H54 (cell line): ENCODE data around the gene ALOX12.

Experiments used
- DNase-seq: peaks from one replicate; pipeline ENCODE4 v3.0.0; 2011; ENCODE audit warnings: low spot score, mixed read lengths; ENCODE audit not compliant: insufficient read length
- FAIRE-seq: peaks from 3 replicates; lab custom pipeline; 2011; peaks lifted over from hg19 to GRCh38; lab: Jason Lieb, UNC
- POLR2A ChIP-seq: IDR thresholded peaks from 2 replicates; pipeline ENCODE4 v1.6.1; 2011; ENCODE audit warnings: low read depth, mild to moderate bottlenecking, low read length

Gene ALOX12

DNA sequence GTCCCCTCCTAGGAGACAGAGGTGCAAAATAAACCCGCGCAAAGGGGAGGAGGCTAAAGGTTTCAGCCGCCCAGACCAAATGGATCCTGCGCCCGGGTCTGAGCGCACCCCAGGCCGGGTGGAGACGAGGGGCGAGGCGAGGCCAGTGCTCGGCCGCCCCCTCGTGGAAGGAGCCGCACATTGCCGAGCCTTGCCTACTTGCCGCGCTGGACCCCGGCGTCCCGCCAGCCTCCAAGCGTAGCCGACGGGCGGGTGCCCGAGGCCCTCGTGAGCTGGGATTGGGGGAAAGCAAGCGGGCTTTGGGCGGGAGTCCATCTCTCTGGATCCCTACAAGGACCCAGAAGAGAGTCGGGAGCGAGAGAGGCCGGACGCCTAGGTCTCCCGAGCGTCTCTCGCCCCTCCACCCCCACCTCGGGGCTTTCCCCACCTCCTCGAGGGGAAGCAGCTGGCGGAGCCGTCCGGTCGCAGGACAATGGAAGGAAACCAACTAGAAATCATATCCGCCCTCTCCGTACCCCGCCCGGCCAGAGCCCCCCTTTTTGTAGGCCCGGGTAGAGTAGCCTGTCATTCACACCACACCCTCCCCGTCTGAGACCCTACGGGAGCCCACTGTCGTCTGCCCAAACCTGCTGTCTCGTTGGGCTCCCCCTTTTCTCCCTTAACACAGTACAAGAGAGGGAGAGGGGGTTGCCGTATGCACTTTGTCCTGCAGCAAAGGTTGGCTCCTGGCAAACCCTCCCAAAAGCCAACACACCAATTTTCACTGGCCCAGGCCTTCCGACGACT is 26.3 kb downstream of the ALOX12 start:
- TF ChIP-seq POLR2A, result no peak
- DNase-seq (peak; percentile 71), FAIRE-seq (no peak)

DNA sequence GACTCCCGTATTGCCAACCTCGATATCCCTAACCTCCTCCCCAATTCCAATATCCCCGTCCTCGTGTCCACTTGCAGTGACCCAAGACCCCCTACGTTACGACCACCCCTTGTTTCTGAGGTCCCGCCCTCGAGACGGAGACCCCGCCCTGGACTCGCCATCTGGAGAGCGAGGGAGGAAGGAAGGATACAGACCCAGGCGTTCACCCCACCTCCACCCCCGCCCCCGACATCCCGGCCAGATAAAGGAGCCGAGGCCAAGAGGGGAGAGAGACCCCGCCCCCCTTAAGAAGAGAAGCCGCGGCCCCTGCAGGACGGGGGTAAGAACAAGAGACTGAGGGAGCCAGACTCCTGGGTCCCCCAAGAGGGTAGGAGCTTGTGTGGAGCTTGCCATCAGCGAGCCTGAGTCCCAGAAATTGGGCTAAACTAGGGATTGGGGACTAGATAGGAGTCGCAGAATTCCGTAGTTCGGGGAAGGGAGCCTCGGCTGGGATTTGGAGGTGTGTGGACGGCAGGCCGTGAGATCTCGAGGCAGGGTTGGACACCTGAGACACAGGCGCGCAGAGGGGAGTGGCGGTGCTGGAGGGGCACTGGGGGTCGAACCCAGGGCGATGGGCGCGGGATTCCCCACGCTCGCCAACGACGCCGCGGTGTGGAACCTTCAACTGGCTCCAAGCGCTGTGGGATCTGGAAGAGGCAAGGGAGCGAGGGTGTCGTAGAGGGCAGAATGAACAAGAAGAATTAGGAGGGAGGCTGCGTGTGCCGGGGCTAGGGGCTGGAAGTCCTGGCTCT is 27.1 kb downstream of the ALOX12 start, which contains the start of gene BCL6B:
BCL6B (plus strand) TSS at position 270 of the 791 bp plus-strand sequence. CDS start 622 bp downstream, outside the sequence.
- no peak for DNase-seq
- TF ChIP-seq POLR2A, result no peak
- no peak for FAIRE-seq

DNA sequence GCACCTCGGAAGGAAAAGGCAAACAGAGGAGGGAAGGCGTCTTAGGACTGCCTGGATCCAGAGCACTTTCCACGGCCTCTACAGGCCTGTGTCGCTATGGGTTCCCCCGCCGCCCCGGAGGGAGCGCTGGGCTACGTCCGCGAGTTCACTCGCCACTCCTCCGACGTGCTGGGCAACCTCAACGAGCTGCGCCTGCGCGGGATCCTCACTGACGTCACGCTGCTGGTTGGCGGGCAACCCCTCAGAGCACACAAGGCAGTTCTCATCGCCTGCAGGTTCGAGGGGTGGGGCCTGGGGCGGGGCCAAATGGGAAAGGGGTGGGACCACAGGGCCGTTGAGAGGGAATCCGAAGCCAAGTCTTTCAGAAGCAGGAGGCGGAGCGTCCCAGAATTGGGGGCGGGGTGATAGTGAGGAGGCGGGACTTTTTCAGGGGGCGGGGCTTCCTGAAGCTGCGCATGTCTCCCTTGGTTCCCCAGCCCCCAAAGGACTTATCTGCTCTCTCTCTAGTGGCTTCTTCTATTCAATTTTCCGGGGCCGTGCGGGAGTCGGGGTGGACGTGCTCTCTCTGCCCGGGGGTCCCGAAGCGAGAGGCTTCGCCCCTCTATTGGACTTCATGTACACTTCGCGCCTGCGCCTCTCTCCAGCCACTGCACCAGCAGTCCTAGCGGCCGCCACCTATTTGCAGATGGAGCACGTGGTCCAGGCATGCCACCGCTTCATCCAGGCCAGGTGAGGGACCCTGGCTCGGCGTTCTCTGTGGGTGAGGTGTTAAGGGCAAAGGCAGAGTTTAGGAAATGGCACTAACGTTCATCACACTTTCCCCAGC is 27.9 kb downstream of the ALOX12 start:
- DNase-seq (no peak), FAIRE-seq (no peak)
- TF ChIP-seq POLR2A, result no peak

DNA sequence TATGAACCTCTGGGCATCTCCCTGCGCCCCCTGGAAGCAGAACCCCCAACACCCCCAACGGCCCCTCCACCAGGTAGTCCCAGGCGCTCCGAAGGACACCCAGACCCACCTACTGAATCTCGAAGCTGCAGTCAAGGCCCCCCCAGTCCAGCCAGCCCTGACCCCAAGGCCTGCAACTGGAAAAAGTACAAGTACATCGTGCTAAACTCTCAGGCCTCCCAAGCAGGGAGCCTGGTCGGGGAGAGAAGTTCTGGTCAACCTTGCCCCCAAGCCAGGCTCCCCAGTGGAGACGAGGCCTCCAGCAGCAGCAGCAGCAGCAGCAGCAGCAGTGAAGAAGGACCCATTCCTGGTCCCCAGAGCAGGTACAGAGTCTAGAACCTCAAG is 28.5 kb downstream of the ALOX12 start:
- FAIRE-seq, result no peak

DNA sequence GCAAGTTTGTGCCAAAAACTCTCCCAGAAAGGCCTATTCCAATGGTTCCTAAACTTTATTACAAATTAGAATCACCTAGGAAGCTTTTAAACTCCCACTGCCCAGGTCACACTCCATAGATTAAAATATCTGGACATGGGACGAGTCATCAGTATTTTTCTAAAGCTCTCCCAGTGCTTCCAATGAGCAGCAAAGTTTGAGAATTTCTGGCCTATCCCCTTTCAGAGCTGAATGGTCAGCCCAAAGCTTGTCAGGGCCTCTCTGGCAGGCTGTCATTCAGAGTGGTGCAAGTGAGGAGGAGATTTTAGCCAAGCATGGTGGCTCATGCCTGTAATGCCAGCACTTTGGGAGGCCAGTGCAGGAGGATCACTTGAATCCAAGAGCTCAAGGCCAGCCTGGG is 29.4 kb downstream of the ALOX12 start:
- TF ChIP-seq POLR2A, result no peak
- no peak for FAIRE-seq
- DNase-seq, result no peak

More for the DNA sequence above, 28.5 kb downstream of the ALOX12 start:
- no peak for TF ChIP-seq POLR2A
- DNase-seq, result no peak

DNA sequence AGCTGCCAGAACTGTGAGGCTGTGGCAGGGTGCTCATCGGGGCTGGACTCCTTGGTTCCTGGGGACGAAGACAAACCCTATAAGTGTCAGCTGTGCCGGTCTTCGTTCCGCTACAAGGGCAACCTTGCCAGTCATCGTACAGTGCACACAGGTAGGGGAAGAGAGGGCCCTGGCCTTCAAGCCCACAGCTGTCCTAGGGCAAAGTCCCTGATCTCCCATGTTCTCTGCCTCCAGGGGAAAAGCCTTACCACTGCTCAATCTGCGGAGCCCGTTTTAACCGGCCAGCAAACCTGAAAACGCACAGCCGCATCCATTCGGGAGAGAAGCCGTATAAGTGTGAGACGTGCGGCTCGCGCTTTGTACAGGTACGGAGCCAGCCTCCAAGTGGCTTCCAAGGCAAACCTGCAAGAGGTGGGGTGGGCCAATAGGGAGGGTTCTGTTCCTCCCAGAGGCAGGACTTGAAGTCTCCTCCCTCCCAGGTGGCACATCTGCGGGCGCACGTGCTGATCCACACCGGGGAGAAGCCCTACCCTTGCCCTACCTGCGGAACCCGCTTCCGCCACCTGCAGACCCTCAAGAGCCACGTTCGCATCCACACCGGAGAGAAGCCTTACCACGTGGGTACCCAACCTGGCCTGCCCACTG is 30.7 kb downstream of the ALOX12 start:
- FAIRE-seq (no peak), DNase-seq (no peak)
- no peak for TF ChIP-seq POLR2A

DNA sequence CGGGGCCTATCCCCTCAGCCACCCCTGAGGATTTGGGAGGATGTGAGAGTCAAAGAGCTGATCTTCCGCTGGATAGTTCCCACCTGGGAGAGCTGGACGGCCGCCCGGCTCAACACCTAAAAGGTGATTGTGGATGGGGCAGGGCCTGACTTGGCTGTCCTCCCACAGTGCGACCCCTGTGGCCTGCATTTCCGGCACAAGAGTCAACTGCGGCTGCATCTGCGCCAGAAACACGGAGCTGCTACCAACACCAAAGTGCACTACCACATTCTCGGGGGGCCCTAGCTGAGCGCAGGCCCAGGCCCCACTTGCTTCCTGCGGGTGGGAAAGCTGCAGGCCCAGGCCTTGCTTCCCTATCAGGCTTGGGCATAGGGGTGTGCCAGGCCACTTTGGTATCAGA is 31.5 kb downstream of the ALOX12 start:
- FAIRE-seq (no peak), DNase-seq (no peak)
- no peak for TF ChIP-seq POLR2A

DNA sequence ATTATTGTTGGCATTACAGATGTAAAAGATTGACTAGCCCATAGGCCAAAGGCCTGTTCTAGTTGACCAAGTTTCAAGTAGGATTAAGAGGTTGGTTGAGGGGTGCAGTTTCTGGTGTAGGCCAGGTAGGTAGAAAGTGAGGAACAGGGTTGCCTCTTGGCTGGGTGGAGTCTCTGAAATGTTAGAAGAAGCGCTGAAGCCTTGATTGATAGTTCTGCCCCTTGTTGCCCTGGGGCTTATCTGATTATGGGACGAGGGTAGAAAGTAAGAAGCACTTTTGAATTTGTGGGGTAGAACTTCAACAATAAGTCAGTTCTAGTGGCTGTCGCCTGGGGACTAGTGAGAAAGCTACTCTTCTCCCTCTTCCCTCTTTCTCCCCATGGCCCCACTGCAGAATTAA is 33.2 kb downstream of the ALOX12 start:
- DNase-seq, result no peak
- TF ChIP-seq POLR2A, result no peak
- FAIRE-seq, result no peak

DNA sequence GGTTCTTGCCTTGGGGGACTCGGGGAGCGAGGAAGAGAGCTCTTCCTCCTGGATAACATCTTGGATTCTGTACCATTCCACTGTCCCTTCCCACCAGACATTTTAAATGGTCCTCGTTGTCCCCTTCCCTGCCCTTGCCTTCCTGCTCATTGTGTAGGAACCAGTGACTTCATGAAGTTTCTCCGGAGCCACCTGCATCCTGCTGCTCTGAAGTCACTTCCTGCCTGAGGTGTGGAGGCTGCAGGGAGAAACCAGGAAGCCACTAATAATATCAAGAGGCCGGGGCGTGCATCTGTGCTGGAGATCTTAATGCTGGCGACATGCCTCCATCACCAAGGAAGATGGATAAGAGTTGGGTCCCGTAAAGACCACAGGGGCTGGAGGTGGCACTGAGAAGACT is 33.8 kb downstream of the ALOX12 start:
- no peak for FAIRE-seq
- DNase-seq, result no peak
- no peak for TF ChIP-seq POLR2A

DNA sequence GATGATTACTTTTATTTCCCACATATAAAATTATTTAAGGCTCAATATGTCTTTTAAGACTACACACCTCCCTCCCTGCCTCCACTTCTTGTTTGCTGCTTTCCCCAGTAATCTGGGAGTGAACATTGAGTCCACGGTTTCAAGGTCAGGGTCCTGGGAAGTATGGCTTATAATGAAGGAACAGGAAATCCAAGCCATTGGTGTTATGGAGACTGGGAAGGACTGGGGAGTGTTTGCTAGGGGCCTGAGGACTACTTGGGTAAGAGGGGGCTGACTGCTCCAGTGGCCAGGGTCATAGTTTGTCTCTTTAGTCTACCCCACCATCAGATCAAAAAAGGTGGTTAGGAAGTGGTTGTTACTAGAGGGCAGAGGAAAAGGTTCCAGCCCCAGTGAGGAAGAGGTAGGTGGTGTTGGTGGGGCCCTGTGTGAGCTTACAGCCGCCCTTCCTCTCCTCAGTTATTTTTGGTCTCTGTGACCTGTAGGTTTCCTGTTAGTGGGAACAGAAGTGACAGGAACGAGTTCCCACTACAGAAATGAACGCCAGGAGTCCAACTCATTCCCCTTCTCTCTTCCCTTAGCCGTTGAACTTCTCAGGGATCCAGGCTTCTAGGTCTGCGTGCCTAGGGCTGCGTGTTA is 39.2 kb downstream of the ALOX12 start:
- no peak for DNase-seq
- FAIRE-seq, result no peak
- TF ChIP-seq POLR2A, result no peak

DNA sequence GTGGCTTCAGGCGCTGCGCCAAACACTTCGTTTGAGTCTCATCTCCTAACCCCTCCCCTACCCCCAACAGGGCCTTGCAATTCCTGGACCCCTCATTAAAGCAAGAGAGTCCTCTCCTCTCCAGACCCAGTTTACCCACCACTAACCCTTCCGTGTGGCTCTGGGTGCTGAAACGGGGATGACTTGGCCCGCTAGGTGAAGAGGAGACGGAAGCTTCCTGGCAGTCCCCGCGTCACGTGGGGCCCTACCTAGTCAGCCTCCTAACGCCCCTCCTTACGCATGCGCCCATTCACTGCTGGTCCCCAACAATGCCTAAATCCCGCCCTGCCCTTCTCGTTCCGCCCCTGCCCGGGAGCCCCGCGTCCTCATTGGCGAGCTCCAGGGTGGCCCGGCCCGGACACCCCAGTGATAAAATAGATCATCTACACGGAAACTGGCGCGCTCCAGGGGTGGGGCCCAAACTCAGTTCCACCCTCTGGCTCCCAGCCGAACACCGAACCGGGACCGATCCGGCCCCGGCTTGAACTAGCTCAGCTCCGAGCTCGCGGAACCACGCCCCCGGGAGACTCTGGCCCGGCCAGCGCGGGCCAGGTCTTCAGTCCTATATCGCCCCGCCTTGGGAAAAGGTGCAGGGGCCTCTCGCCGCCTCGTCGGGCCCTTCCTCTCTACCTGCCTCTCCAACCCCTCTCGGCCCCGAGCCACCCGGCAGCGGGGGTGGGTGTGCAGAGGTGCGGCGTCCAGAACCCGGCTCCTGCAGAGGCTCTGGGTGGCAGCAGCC is 39.9 kb downstream of the ALOX12 start, which contains the start of gene SLC16A13:
SLC16A13 (plus strand) TSS at position 425 of the 778 bp plus-strand sequence. CDS start 368 bp downstream, outside the sequence.
- DNase-seq (peak; percentile 99), FAIRE-seq (peak; percentile 71)
- peak; percentile 75 for TF ChIP-seq POLR2A
